ENCODE measurements around the gene RAI1.
A peak's percentile ranks its signal among the peaks of the same experiment; 100 is the strongest.

Gene RAI1

GRCh38 chr17:17754719-17755686, 73.7 kb downstream of the RAI1 start:
- DNase-seq = no peak

DNA sequence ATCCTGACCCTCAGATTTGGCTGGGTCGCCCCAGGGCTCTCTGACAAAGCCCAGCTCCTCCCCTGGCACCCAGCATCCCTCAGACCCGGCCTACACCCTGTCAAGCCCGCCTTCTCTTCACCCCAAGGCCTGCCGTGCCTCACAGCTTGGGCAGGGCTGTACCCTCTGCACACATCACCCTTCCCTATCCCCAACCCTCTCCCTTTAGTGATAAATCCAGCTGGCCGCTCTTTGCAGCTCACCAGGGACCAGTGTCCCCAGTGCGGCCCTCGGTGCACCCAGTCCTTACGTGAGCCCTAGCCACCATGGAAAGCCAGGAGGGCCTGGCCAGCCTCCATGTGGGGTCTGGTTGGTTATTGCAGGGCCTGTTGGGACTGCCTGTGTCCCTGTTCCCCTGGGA, 74.5 kb downstream of the RAI1 start:
- DNase-seq = no peak

DNA sequence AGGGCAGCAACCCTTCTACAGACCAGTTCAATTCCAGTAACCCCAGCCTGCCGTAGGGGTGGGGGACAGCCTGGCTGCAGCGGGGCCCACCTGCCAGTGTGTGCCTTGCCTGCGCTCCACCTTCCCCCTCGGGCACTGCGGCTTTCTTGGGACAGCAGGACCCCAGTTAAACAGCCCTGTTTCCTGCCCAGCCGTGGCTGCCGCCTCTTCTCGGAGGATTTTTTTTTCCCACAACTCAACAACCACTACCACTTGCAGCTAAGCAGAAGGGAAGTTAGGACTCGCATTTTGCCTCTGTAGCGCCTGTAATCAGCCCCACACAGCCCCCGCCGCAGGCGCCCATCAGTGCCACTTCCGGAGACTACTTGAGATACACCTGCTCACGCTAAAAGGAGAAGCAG, 76.1 kb downstream of the RAI1 start:
- peak in 5 of 6 experiments; percentile 19 to 56 (median 33) for DNase-seq

GRCh38 chr17:17757956-17758845, 76.9 kb downstream of the RAI1 start:
- DNase-seq = no peak

GRCh38 chr17:17758941-17759563, 77.8 kb downstream of the RAI1 start:
- no peak for DNase-seq

- DNase-seq = no peak
These were observed 79.1 kb downstream of the RAI1 start for GRCh38 chr17:17760350-17760749.

DNA sequence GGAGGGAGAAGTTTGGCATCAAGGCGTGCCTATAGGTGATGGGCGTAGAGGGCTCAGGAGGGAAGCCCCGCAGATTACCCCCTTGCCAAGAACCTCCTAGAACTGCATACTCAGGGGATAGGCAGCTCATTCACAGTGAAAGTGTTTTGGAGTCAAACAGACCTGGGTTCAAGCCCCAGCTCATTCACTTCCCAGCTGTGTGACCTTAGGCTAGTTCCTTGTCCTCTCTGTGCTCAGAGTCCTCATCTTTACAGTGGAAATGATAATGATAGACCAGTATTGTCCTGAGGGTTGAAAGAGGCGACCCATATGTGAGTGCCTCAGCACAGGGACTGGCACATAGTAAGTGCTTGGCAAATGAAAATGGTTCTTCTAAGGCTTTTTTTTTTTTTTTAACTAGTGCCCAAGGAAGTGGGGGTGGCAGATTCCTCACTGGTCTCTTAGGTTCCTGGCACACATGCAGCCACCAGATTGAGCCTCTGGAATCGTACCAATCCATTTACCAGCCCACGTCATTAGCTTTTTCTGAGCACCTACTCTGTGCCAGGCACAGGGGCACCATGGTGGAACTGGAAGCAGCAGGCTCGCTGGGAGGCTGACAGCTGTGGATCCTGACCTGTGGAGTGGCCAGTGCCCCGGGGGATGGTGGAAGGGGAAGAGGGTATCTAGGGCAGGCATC, 79.8 kb downstream of the RAI1 start:
- DNase-seq = no peak

- DNase-seq = no peak
These were observed 80.9 kb downstream of the RAI1 start for GRCh38 chr17:17761894-17762743.

GRCh38 chr17:17762744-17763105, 81.5 kb downstream of the RAI1 start:
- DNase-seq = no peak

GRCh38 chr17:17763136-17763535, 81.9 kb downstream of the RAI1 start:
- no peak for DNase-seq

- no peak for DNase-seq
These were observed 82.5 kb downstream of the RAI1 start for GRCh38 chr17:17763734-17764133.

- no peak for DNase-seq
These were observed 84.3 kb downstream of the RAI1 start for GRCh38 chr17:17765359-17766076.

GRCh38 chr17:17766077-17766743, 85.0 kb downstream of the RAI1 start:
- peak in 1 of 6 experiments; percentile 10 for DNase-seq

GRCh38 chr17:17766744-17767120, 85.5 kb downstream of the RAI1 start:
- no peak for DNase-seq

- no peak for DNase-seq
These were observed 86.1 kb downstream of the RAI1 start for GRCh38 chr17:17767154-17767869.

DNA sequence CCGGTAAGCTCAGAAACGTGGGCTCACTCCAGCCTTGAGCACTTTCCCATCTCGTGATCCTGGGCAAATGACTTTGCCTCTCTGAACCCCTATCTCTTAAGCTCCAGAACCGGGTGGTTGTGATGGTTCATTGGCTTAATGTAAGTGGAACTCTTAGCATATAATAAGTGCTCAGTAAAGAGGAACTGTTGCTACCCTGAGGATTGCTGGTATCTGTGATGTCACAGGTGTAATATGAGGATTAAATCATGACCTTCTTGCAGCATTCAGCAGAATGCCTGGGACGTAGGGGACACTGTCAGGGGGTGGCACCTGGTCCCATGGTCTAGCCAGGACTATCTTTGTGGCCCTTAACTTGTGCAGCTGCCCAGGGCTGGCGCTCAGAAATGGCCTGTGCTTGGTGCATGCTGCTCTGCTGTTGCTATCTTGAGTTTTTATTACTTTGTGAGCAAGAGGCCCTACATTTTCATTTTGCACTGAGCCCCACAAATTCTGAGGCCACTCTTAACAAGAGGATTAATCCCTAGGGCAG, 86.7 kb downstream of the RAI1 start:
- DNase-seq = no peak

- no peak for DNase-seq
These were observed 87.3 kb downstream of the RAI1 start for GRCh38 chr17:17768424-17769088.

DNA sequence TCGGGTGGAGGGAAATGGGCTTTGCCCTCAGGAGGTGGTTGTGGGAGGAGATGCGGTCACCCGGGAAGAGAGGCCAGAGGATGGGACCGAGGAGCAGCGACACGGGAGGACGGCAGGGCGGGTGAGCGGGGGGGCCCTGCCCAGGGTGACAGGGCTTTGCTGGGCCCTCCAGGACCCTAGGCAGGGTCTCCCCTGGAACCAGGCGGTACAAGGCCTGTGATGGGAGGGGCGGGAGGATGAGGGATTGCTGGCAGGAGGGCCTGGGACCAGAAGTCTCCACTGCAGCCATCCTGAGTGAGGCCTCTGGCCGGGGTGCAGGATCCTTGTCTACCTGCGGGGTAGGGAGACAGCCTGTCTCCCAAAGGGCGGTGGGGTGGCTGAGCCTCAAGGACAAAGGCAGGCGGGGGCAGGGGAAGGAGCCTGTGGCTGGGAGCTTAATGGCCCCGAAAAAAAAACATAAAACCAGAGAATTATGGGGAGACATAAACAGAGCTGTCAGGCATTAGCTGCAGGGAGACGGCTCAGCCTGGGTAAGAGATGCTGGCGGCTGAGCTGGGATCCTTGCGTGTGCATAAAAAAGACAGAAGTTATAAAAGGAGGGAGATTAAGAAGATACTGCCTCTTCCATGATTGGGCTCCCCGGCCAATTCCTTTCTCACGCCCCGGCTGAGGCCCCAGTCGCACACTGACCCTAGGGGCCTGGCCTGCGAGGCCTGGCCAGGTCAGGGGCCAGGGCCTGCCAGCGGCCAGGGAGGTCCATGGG, 88.8 kb downstream of the RAI1 start:
- no peak for DNase-seq
